Measurements from ENCODE around the gene DUSP7. TPM values are rescaled to one million over a fixed set of nuclear protein-coding genes. Genes with fewer than 3 reads are reported as not detected.

Gene DUSP7
- total and polyA plus RNA-seq, 10 donors = 5.4 to 68.6 (median 36.2) TPM

- TF ChIP-seq POLR2A (IDR thresholded peaks at IDR 0.05) = no peak
- TF ChIP-seq CTCF (IDR thresholded peaks at IDR 0.05 in 8 of 11, conservative IDR thresholded peaks at IDR 0.05 in 3 of 11) = no peak
- no peak for TF ChIP-seq POLR2AphosphoS5 (IDR thresholded peaks at IDR 0.05)
Measured at GRCh38 chr3:52083556-52084087, 27.3 kb upstream of the DUSP7 start.

GRCh38 chr3:52082951-52083350 is 26.6 kb upstream of the DUSP7 start:
- peaks cover under 1 to 31% (median 15%) of the 10 kb centered on the region in 6 donors for H3K4me1 ChIP-seq
- H3K27me3 ChIP-seq (replicated peaks in 1 of 7) = no peaks in the 10 kb centered on the region
- peaks cover 0 to 6% (median 0%) of the 10 kb centered on the region in 6 donors for H3K36me3 ChIP-seq
- no peak overlapping the region for H3K4me3 ChIP-seq
- no peaks in the 10 kb centered on the region for H3K9me3 ChIP-seq
- intact Hi-C loops (cut with DNase I; ENCODE audit: low total_unique reads) = no loop called here
- TF ChIP-seq POLR2A (IDR thresholded peaks at IDR 0.05) (no peak), POLR2AphosphoS5 (IDR thresholded peaks at IDR 0.05) (no peak), CTCF (IDR thresholded peaks at IDR 0.05 in 8 of 11, conservative IDR thresholded peaks at IDR 0.05 in 3 of 11) (no peak)
- DNase-seq = no peak
- H3K27ac ChIP-seq = no peak overlapping the region
- WGBS, 5 donors = 93 to 98% (median 94%) methylated on average over 5 to 8 of the region's 8 CpGs

More at GRCh38 chr3:52083556-52084087, 27.3 kb upstream of the DUSP7 start:
- H3K27me3 ChIP-seq (replicated peaks in 1 of 7) = no peaks in the 10 kb centered on the region
- H3K4me3 ChIP-seq = no peak overlapping the region
- DNase-seq = peak; percentile 38
- WGBS, 5 donors = 92 to 98% (median 93%) methylated on average over 5 of the region's 5 CpGs
- H3K27ac ChIP-seq = no peak overlapping the region
- peaks cover 0 to 6% (median 0%) of the 10 kb centered on the region in 6 donors for H3K36me3 ChIP-seq
- peaks cover 0 to 35% (median 20%) of the 10 kb centered on the region in 6 donors for H3K4me1 ChIP-seq
- intact Hi-C loops (cut with DNase I; ENCODE audit: low total_unique reads) = no loop called here
- H3K9me3 ChIP-seq = no peaks in the 10 kb centered on the region

- TF ChIP-seq POLR2A (IDR thresholded peaks at IDR 0.05) = no peak
- no peak for TF ChIP-seq POLR2AphosphoS5 (IDR thresholded peaks at IDR 0.05)
- no peak for TF ChIP-seq CTCF (IDR thresholded peaks at IDR 0.05 in 8 of 11, conservative IDR thresholded peaks at IDR 0.05 in 3 of 11)
- intact Hi-C loops (cut with DNase I; ENCODE audit: low total_unique reads) = no loop called here
- WGBS, 5 donors = 75 to 87% (median 81%) methylated on average over 21 of the region's 21 CpGs
- Histone ChIP-seq H3K4me3 (no peak overlapping the region), H3K27ac (peak overlapping the region in 6 of 8 donors; percentile 9 to 60 (median 38)), H3K9me3 (no peaks in the 10 kb centered on the region), H3K36me3 (peaks cover 0 to 6% (median 0%) of the 10 kb centered on the region in 6 donors), H3K27me3 (replicated peaks in 1 of 7) (no peaks in the 10 kb centered on the region), H3K4me1 (peaks cover 0 to 28% (median 11%) of the 10 kb centered on the region in 6 donors)
- DNase-seq = no peak
Measured at GRCh38 chr3:52080830-52081719, 24.7 kb upstream of the DUSP7 start.

- Histone ChIP-seq H3K36me3 (peaks cover 0 to 12% (median 0%) of the 10 kb centered on the region in 6 donors), H3K9me3 (no peaks in the 10 kb centered on the region), H3K27me3 (replicated peaks in 1 of 7) (no peaks in the 10 kb centered on the region), H3K27ac (peak overlapping the region in 1 of 8 donors; percentile 38), H3K4me1 (peaks cover 0 to 28% (median 11%) of the 10 kb centered on the region in 6 donors), H3K4me3 (no peak overlapping the region)
- intact Hi-C loops (cut with DNase I; ENCODE audit: low total_unique reads) = no loop called here
- WGBS, 5 donors = 94 to 97% (median 97%) methylated on average over 5 of the region's 5 CpGs
- no peak for DNase-seq
- TF ChIP-seq POLR2A (IDR thresholded peaks at IDR 0.05) = no peak
- TF ChIP-seq CTCF (IDR thresholded peaks at IDR 0.05 in 8 of 11, conservative IDR thresholded peaks at IDR 0.05 in 3 of 11) = no peak
- no peak for TF ChIP-seq POLR2AphosphoS5 (IDR thresholded peaks at IDR 0.05)
Measured at GRCh38 chr3:52079958-52080357, 23.6 kb upstream of the DUSP7 start.

All from spleen (tissue), 11 donors.